Neural cell (in vitro differentiated cells): ENCODE measurements around the gene TEX14. TPM values are rescaled to one million over a fixed set of nuclear protein-coding genes. Genes with fewer than 3 reads are reported as not detected.

Source experiments
- H2AFZ ChIP-seq: fragments of 200-600, 300-800 bp; sonication (generic), shearing (Covaris generic); 2 replicates; pipeline ENCODE4 v1.6.0; 2014; ENCODE audit warnings: low read depth, mild to moderate bottlenecking, antibody characterized with exemption, low read length, moderate library complexity
- H3F3A ChIP-seq: fragments of 200-600 bp; shearing (Covaris generic); 2 replicates; pipeline ENCODE4 v1.6.1; 2016; ENCODE audit warnings: mild to moderate bottlenecking, moderate library complexity, mixed read lengths, antibody characterized with exemption, low read length; ENCODE audit not compliant: insufficient read depth, poor library complexity, severe bottlenecking
- H3K27ac ChIP-seq: fragments of 200-600, 300-800 bp; sonication (generic), shearing (Covaris generic); 2 replicates; pipeline ENCODE4 v1.5.1; 2014; ENCODE audit warnings: mild to moderate bottlenecking, low read length, moderate library complexity
- H3K27me3 ChIP-seq: fragments of 300-800, 200-600 bp; sonication (generic), shearing (Covaris generic); 2 replicates; pipeline ENCODE4 v1.6.0; 2014; ENCODE audit warnings: mild to moderate bottlenecking, low read depth, low read length, moderate library complexity; ENCODE audit not compliant: insufficient read depth
- H3K36me3 ChIP-seq: fragments of 300-800, 200-600 bp; sonication (generic), shearing (Covaris generic); 2 replicates; pipeline ENCODE4 v1.5.1; 2014; ENCODE audit warnings: mild to moderate bottlenecking, antibody characterized with exemption, low read length, moderate library complexity; ENCODE audit not compliant: insufficient read depth
- H3K4me2 ChIP-seq: fragments of 300-800, 200-600 bp; sonication (generic), shearing (Covaris generic); 2 replicates; pipeline ENCODE4 v1.6.0; 2014; ENCODE audit warnings: mild to moderate bottlenecking, low read length
- H3K4me3 ChIP-seq: fragments of 300-800, 200-600 bp; sonication (generic), shearing (Covaris generic); 2 replicates; pipeline ENCODE4 v1.5.1; 2014; ENCODE audit warnings: mild to moderate bottlenecking, low read length, moderate library complexity
- H3K79me2 ChIP-seq: fragments of 200-600 bp; shearing (Covaris generic); replicated peaks from 2 replicates; pipeline ENCODE4 v1.6.0; 2014; ENCODE audit warnings: mild to moderate bottlenecking, low read length, moderate library complexity; ENCODE audit not compliant: insufficient read depth
- H3K9ac ChIP-seq: fragments of 300-800, 200-600 bp; sonication (generic), shearing (Covaris generic); 2 replicates; pipeline ENCODE4 v1.6.1; 2016; ENCODE audit warnings: mild to moderate bottlenecking, low read length, mixed read lengths
- H3K9me2 ChIP-seq: fragments of 200-600 bp; shearing (Covaris generic); 2 replicates; pipeline ENCODE4 v1.6.1; 2016; ENCODE audit warnings: mild to moderate bottlenecking, low read length, mixed read lengths; ENCODE audit not compliant: insufficient read depth
- H3K9me3 ChIP-seq: fragments of 200-600, 300-800 bp; sonication (generic), shearing (Covaris generic); 2 replicates; pipeline ENCODE4 v1.6.1; 2016; ENCODE audit warnings: mild to moderate bottlenecking, mixed run types, low read length, moderate library complexity, mixed read lengths
- H4K20me1 ChIP-seq: fragments of 200-600 bp; shearing (Covaris generic); 2 replicates; pipeline ENCODE4 v1.6.1; 2016; ENCODE audit warnings: mild to moderate bottlenecking, mixed run types; ENCODE audit not compliant: insufficient read depth
- EP300 ChIP-seq: fragments of 450-650 bp; conservative IDR thresholded peaks from 2 replicates; pipeline ENCODE4 v1.6.1; 2014; ENCODE audit warnings: antibody characterized with exemption, mild to moderate bottlenecking, moderate library complexity; ENCODE audit not compliant: poor library complexity, severe bottlenecking
- EZH2 ChIP-seq: fragments of 200-600, 300-800 bp; shearing (Covaris generic), sonication (generic); IDR thresholded peaks from 2 replicates; pipeline ENCODE4 v1.6.1; 2014; ENCODE audit warnings: antibody characterized with exemption, low read length, borderline replicate concordance, mild to moderate bottlenecking; ENCODE audit not compliant: insufficient read depth, poor library complexity, severe bottlenecking
- MXI1 ChIP-seq: fragments of 450-650 bp; conservative IDR thresholded peaks from 2 replicates; pipeline ENCODE4 v1.6.1; 2014; ENCODE audit warnings: antibody characterized with exemption, mild to moderate bottlenecking; ENCODE audit not compliant: poor library complexity, severe bottlenecking
- POLR2AphosphoS5 ChIP-seq: IDR thresholded peaks from 2 replicates; pipeline ENCODE4 v1.6.1; 2012
- RAD21 ChIP-seq: fragments of 450-650 bp; conservative IDR thresholded peaks from 2 replicates; pipeline ENCODE4 v1.6.1; 2014; ENCODE audit warnings: antibody characterized with exemption, mild to moderate bottlenecking, moderate library complexity
- SMC3 ChIP-seq: fragments of 450-650 bp; conservative IDR thresholded peaks from 2 replicates; pipeline ENCODE4 v1.6.1; 2014; ENCODE audit warnings: antibody characterized with exemption, mild to moderate bottlenecking, moderate library complexity; ENCODE audit not compliant: poor library complexity
- TAF1 ChIP-seq: IDR thresholded peaks from 2 replicates; pipeline ENCODE4 v1.6.1; 2012; ENCODE audit warnings: low read depth
- polyA plus RNA-seq: library from polyadenylated mRNA; depleted of rRNA; stranded (reverse); fragments of >200 nt; gene quantifications from 2 replicates; pipeline ENCODE4 v1.2.3, GENCODE V29; 2014
- TF ChIP-seq, protein P1 (sequence below): IDR thresholded peaks from 2 replicates; pipeline ENCODE4 v1.6.1; 2012; ENCODE audit warnings: borderline replicate concordance
- TF ChIP-seq, protein P2 (sequence below): fragments of 450-650 bp; IDR thresholded peaks from 2 replicates; pipeline ENCODE4 v1.5.1; 2014; ENCODE audit warnings: antibody characterized with exemption, mild to moderate bottlenecking, moderate library complexity; ENCODE audit not compliant: poor library complexity, severe bottlenecking

TEX14 gene
- polyA plus RNA-seq, 1 donor from 2014 or later, result 1.4 TPM

DNA sequence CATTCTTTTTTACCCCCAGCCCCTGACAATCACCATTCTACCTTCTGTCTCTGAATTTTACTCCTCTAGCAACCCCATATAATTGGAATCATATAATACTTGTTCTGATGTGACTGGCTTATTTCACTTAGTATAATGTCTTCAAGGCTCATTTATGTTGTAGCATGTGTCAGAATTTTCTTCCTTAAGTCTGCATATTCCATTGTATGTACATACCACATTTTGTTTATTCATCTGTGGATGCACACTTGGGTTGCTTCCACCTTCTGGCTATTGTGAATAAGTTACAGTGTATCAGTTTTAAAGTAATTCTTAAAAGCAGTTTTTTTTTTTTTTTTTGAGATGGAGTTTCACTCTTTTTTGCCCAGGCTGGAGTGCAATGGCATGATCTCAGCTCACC lies 39.1 kb upstream of the TEX14 start:
- no peak overlapping the region for H3K9ac ChIP-seq
- no peak overlapping the region for H3K4me3 ChIP-seq

DNA sequence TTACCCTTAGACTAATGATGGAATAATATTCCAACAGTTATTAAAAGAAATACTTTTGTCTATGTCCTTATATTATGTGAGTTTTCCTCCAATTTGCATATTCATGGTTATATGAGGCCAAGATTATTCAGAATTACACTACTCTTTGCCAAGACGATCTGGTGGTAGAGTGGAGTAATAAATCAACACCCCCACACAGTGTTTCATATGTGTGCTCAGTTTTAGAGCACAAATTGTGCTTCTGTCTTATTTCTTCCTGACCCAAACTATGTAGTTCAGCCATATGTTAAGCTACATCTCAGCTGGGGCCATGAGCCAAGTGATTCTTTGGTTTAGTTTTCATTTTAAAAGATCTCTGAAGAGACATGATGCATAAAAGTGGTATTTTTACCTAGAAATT lies 37.0 kb upstream of the TEX14 start:
- Histone ChIP-seq H3K4me2 (no peak overlapping the region), H3K9ac (no peak overlapping the region), H3K36me3 (no peaks in the 10 kb centered on the region), H4K20me1 (no peaks in the 10 kb centered on the region), H2AFZ (no peak overlapping the region), H3K9me2 (no peaks in the 10 kb centered on the region), H3K79me2 (no peaks in the 10 kb centered on the region), H3F3A (no peaks in the 10 kb centered on the region), H3K4me3 (no peak overlapping the region), H3K27ac (no peak overlapping the region), H3K27me3 (no peaks in the 10 kb centered on the region), H3K9me3 (no peaks in the 10 kb centered on the region)
- TF ChIP-seq EZH2, result no peak

More for the DNA sequence above, 39.1 kb upstream of the TEX14 start:
- Histone ChIP-seq H3K79me2 (no peaks in the 10 kb centered on the region), H4K20me1 (no peaks in the 10 kb centered on the region), H3K4me2 (no peak overlapping the region), H3K27me3 (no peaks in the 10 kb centered on the region), H2AFZ (no peak overlapping the region), H3F3A (no peaks in the 10 kb centered on the region), H3K9me3 (no peaks in the 10 kb centered on the region), H3K9me2 (no peaks in the 10 kb centered on the region), H3K27ac (no peak overlapping the region), H3K36me3 (no peaks in the 10 kb centered on the region)
- TF ChIP-seq SMC3, result no peak
- no peak for TF ChIP-seq EP300
- TF ChIP-seq, protein P1, sequence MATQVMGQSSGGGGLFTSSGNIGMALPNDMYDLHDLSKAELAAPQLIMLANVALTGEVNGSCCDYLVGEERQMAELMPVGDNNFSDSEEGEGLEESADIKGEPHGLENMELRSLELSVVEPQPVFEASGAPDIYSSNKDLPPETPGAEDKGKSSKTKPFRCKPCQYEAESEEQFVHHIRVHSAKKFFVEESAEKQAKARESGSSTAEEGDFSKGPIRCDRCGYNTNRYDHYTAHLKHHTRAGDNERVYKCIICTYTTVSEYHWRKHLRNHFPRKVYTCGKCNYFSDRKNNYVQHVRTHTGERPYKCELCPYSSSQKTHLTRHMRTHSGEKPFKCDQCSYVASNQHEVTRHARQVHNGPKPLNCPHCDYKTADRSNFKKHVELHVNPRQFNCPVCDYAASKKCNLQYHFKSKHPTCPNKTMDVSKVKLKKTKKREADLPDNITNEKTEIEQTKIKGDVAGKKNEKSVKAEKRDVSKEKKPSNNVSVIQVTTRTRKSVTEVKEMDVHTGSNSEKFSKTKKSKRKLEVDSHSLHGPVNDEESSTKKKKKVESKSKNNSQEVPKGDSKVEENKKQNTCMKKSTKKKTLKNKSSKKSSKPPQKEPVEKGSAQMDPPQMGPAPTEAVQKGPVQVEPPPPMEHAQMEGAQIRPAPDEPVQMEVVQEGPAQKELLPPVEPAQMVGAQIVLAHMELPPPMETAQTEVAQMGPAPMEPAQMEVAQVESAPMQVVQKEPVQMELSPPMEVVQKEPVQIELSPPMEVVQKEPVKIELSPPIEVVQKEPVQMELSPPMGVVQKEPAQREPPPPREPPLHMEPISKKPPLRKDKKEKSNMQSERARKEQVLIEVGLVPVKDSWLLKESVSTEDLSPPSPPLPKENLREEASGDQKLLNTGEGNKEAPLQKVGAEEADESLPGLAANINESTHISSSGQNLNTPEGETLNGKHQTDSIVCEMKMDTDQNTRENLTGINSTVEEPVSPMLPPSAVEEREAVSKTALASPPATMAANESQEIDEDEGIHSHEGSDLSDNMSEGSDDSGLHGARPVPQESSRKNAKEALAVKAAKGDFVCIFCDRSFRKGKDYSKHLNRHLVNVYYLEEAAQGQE, result no peak
- TF ChIP-seq, protein P2, sequence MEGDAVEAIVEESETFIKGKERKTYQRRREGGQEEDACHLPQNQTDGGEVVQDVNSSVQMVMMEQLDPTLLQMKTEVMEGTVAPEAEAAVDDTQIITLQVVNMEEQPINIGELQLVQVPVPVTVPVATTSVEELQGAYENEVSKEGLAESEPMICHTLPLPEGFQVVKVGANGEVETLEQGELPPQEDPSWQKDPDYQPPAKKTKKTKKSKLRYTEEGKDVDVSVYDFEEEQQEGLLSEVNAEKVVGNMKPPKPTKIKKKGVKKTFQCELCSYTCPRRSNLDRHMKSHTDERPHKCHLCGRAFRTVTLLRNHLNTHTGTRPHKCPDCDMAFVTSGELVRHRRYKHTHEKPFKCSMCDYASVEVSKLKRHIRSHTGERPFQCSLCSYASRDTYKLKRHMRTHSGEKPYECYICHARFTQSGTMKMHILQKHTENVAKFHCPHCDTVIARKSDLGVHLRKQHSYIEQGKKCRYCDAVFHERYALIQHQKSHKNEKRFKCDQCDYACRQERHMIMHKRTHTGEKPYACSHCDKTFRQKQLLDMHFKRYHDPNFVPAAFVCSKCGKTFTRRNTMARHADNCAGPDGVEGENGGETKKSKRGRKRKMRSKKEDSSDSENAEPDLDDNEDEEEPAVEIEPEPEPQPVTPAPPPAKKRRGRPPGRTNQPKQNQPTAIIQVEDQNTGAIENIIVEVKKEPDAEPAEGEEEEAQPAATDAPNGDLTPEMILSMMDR, result no peak
- no peak for TF ChIP-seq TAF1
- TF ChIP-seq EZH2, result no peak
- TF ChIP-seq MXI1, result no peak
- TF ChIP-seq RAD21, result no peak
- no peak for TF ChIP-seq POLR2AphosphoS5

DNA sequence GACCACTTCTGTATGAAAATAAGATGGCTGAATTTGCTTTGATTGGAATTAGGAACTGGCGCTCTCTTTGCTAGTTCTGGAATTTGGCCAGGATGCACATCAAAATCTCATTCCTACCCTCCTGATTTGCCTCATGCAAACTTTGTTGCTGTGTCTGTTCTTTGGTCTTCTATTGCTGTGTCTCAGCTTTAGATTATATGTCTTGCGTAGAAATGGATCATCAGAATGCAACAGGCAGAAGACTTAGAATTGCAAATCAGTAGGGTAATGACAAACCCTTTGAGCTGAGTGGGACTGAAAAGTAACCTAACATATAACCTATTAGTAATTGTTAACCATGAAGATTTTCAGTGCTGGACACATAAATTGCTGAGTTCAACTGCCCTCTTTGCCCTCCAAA lies 30.9 kb upstream of the TEX14 start:
- no peak overlapping the region for H3K4me2 ChIP-seq
- H4K20me1 ChIP-seq, result no peaks in the 10 kb centered on the region
- no peak overlapping the region for H3K4me3 ChIP-seq
- H3K79me2 ChIP-seq, result no peaks in the 10 kb centered on the region
- no peaks in the 10 kb centered on the region for H3K9me3 ChIP-seq
- TF ChIP-seq MXI1, result no peak
- TF ChIP-seq, protein P1, result no peak
- no peak for TF ChIP-seq POLR2AphosphoS5
- no peak for TF ChIP-seq RAD21
- TF ChIP-seq SMC3, result no peak
- TF ChIP-seq EP300, result no peak
- TF ChIP-seq EZH2, result no peak
- no peak for TF ChIP-seq TAF1
- TF ChIP-seq, protein P2, result no peak
- H3K27ac ChIP-seq, result no peak overlapping the region
- H3K36me3 ChIP-seq, result no peaks in the 10 kb centered on the region
- H3F3A ChIP-seq, result no peaks in the 10 kb centered on the region
- no peak overlapping the region for H3K9ac ChIP-seq
- H3K27me3 ChIP-seq, result no peaks in the 10 kb centered on the region
- H3K9me2 ChIP-seq, result no peaks in the 10 kb centered on the region
- H2AFZ ChIP-seq, result no peak overlapping the region
